ENCODE data around the gene PCAT7.

Gene PCAT7

GRCh38 chr9:94603259-94604160 lies 48.6 kb downstream of the PCAT7 start:
- peak; percentile 47 for DNase-seq (ENCODE audit: low read depth)

GRCh38 chr9:94606646-94607422 lies 52.0 kb downstream of the PCAT7 start:
- no peak for DNase-seq (ENCODE audit: low read depth)

GRCh38 chr9:94607423-94607691 lies 52.5 kb downstream of the PCAT7 start:
- no peak for DNase-seq (ENCODE audit: low read depth)

GRCh38 chr9:94610181-94610606 lies 55.3 kb downstream of the PCAT7 start:
- DNase-seq (ENCODE audit: low read depth), result no peak

GRCh38 chr9:94611638-94612068 lies 56.8 kb downstream of the PCAT7 start:
- DNase-seq (ENCODE audit: low read depth), result no peak

GRCh38 chr9:94612071-94612470 lies 57.2 kb downstream of the PCAT7 start:
- no peak for DNase-seq (ENCODE audit: low read depth)

- DNase-seq (ENCODE audit: low read depth), result no peak
These were observed 58.1 kb downstream of the PCAT7 start for GRCh38 chr9:94613003-94613402.

GRCh38 chr9:94619026-94619425 lies 64.1 kb downstream of the PCAT7 start:
- no peak for DNase-seq (ENCODE audit: low read depth)
